Measurements from ENCODE around the gene TBC1D19.

TBC1D19 gene

GRCh38 chr4:26709246-26709645, 125.4 kb downstream of the TBC1D19 start:
- no peak for TF ChIP-seq REST (IDR thresholded peaks at IDR 0.05; ENCODE audit: insufficient read depth in 1 of 2, low read depth in 2 of 2, low read length in 2 of 2)
- no peak for TF ChIP-seq TAF1 (IDR thresholded peaks at IDR 0.05; ENCODE audit: borderline replicate concordance, insufficient read depth, low read length)
- TF ChIP-seq SIN3A (IDR thresholded peaks at IDR 0.05; ENCODE audit: borderline replicate concordance, insufficient read depth, low read length) = no peak
- TF ChIP-seq FOXP2 (optimal IDR thresholded peaks at IDR 0.05; ENCODE audit: borderline replicate concordance, extremely low read depth, extremely low read length, insufficient read depth) = no peak
- TF ChIP-seq POLR2AphosphoS5 (IDR thresholded peaks at IDR 0.05; ENCODE audit: low read depth, low read length) = no peak

- no peak for TF ChIP-seq TAF1 (IDR thresholded peaks at IDR 0.05; ENCODE audit: borderline replicate concordance, insufficient read depth, low read length)
- TF ChIP-seq REST (IDR thresholded peaks at IDR 0.05; ENCODE audit: insufficient read depth in 1 of 2, low read depth in 2 of 2, low read length in 2 of 2) = no peak
- no peak for TF ChIP-seq POLR2AphosphoS5 (IDR thresholded peaks at IDR 0.05; ENCODE audit: low read depth, low read length)
- TF ChIP-seq FOXP2 (optimal IDR thresholded peaks at IDR 0.05; ENCODE audit: borderline replicate concordance, extremely low read depth, extremely low read length, insufficient read depth) = no peak
- TF ChIP-seq SIN3A (IDR thresholded peaks at IDR 0.05; ENCODE audit: borderline replicate concordance, insufficient read depth, low read length) = no peak
Observed at GRCh38 chr4:26713563-26714151, 129.8 kb downstream of the TBC1D19 start.

- TF ChIP-seq REST (IDR thresholded peaks at IDR 0.05; ENCODE audit: insufficient read depth in 1 of 2, low read depth in 2 of 2, low read length in 2 of 2) = no peak
- no peak for TF ChIP-seq TAF1 (IDR thresholded peaks at IDR 0.05; ENCODE audit: borderline replicate concordance, insufficient read depth, low read length)
- TF ChIP-seq SIN3A (IDR thresholded peaks at IDR 0.05; ENCODE audit: borderline replicate concordance, insufficient read depth, low read length) = no peak
- TF ChIP-seq FOXP2 (optimal IDR thresholded peaks at IDR 0.05; ENCODE audit: borderline replicate concordance, extremely low read depth, extremely low read length, insufficient read depth) = no peak
- TF ChIP-seq POLR2AphosphoS5 (IDR thresholded peaks at IDR 0.05; ENCODE audit: low read depth, low read length) = no peak
Observed at GRCh38 chr4:26715636-26716242, 131.9 kb downstream of the TBC1D19 start.

GRCh38 chr4:26717332-26717731, 133.4 kb downstream of the TBC1D19 start:
- TF ChIP-seq REST (IDR thresholded peaks at IDR 0.05; ENCODE audit: insufficient read depth in 1 of 2, low read depth in 2 of 2, low read length in 2 of 2) (no peak), TAF1 (IDR thresholded peaks at IDR 0.05; ENCODE audit: borderline replicate concordance, insufficient read depth, low read length) (no peak), FOXP2 (optimal IDR thresholded peaks at IDR 0.05; ENCODE audit: borderline replicate concordance, extremely low read depth, extremely low read length, insufficient read depth) (no peak), SIN3A (IDR thresholded peaks at IDR 0.05; ENCODE audit: borderline replicate concordance, insufficient read depth, low read length) (no peak)

Measured in PFSK-1 (cell line).